HG03571 (cell line): Measurements from ENCODE around the gene DNAH2.

Experiments used
- ATAC-seq: cut with Tn5 transposase; IDR thresholded peaks from one replicate; pipeline ENCODE4 v1.9.1; 2021; ENCODE audit not compliant: unreplicated experiment

The DNAH2 gene

DNA sequence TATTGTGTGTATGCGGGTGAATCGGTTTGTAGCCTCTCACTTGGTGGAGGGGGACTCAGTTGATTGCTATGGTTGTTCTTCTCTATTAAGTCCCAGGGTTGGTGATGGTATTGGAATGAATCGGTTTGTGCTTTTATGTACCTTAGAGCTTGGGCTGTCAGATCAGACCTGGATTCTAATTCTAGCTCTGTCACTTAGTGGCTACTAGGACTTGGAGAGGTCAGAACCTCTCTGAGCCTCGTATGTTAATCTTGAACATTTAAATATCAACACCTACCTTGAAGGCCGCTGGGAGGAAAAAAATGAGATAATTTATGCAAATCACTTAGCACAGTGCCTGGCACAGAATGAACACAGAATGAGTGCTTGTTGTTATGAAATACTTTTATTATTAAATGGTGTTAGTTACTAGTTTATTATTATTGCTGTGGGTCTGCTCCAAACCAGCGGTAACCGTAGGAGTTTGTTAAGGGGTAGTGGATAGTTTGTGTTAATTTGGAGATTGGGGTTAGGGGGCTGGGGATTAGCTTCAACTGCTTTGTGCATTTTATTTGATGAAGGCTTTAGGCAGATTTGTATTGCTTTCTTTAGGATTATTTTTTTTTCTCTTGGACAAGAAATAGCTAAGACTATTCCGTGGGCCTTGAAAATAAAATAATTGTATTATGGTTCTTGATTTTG is 120.0 kb downstream of the DNAH2 start:
- no peak for ATAC-seq

DNA sequence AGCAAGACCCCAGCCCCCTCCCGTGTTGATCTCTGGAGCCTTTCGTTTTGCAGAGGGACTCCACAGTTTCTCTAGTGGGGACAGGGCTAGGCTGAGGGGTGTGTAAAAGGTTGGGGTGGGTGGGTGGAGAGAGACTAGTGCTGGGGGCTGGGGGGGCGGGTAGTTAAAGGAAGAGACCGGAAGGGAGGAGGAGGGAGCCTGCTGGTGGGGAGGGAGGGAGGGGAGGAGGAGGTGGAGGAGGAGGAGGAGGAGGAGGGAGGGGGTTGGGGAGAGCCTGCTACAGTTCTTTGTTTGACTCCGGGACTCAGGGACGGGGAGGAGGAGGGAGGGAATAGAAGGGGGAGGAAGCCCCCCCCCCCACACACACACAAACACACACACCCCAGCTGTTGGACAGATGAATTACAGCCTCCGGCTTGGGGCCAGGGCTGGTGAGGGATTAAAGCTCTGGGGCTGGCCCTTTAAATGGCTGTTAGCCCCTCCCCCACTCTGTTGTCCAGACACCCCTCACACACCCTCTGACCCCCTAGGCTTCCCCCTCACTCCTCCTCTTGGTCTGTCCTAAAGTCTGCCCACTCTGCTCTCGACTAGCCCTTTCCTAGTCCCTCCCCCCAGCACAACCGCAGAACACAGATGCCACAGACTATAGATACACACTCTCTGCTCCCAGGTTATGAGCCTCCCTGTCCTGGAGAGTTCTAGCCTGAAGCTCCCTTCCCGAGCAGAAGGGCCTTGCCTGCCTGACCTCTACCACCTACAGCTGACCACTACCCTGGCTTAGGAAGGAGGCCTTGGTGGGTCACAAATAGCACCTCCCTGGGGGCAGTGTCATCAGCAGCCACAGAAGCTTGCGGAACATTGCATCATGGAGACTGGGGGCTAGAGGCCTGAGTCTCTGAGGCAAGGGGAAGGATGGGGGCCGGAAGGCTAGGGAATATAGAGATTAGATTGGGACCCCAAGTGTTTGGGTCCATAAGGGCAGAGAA is 120.8 kb downstream of the DNAH2 start:
- ATAC-seq: no peak

DNA sequence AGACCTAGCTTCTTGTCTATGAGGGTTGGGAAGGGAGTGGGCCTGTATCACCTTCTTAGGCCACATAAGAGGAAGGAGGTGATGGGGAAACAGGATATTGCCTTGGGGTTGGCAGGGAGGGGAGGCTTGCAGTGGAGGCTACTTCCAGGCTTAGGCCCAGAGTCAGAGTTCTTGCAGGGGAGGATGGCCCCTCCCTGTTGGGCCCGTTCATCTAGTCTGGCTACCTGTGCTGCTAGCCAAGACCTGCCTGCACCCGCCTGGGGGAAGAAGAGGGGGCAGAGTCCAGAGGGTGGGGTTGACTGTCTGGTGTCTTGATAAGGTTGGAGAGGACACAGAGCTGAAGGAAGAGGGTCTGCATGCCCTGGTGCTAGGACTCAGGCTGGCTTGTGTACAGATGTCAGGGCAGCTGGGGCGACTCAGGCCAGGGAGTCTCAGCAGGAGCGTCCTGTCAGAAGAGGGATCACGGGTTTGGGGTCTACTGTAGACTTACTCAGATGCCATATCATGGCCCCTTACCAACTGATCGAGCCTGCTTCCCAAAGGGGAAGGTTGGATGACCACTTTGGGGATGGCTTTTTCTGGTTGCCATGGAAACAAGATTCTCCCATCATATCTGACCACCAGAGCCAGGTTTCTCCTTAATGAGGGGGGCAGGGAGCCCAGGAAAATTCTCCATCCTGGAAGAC is 121.8 kb downstream of the DNAH2 start:
- ATAC-seq: no peak

DNA sequence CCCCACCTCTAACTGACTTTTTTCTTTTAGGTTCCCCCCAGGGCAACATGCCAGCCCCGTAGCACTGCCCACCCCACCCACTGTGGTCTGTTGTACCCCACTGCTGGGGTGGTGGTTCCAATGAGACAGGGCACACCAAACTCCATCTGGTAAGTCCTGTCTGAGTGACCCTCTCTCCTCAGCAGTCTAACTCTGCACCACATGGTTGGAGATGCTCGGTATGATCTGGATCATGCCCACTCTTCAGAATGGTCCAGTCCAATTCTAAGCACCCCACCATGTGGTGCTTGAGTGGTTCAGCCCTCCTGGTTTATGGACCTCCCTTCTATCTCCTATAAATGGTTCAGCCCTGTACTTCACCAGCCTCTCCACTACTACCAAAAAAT is 122.3 kb downstream of the DNAH2 start:
- no peak for ATAC-seq

DNA sequence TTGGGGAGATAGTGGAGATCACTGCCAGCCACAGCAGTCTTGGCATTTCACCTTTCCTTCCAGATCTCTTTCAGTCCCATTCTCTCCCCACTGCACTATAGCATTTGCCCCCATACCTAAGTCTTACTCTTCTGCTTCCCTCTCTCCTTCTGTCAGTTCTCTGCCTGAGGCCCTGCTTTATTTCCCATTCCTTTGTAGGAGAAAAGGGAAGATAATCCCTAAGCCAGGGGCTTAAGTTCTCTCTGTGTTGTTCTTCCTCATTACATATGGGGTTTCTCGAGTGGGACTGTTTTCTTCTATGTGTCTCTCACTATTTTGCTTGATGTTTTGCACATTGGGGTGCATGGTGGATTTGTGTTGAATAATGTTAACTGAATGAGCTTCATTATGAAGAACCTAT is 122.9 kb downstream of the DNAH2 start:
- ATAC-seq: no peak

DNA sequence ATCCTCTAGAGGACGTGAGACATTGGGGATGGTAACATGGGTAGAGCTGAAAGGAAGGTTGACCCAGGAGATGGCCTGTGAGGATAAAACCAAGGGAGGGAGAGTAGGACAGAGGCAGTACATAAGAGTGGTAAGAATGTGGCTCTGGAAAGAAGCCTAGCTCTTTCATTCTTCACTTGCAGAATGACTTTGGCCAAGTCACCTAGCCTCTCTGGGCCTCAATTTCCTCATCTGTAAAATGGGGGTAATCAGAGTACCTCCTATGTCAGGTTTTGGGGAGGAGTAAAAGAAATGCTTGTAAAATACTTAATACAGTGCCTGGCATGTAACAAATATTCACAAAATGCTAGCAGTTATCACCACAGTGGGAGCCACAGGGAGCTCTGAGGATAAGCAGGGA is 123.3 kb downstream of the DNAH2 start:
- no peak for ATAC-seq

DNA sequence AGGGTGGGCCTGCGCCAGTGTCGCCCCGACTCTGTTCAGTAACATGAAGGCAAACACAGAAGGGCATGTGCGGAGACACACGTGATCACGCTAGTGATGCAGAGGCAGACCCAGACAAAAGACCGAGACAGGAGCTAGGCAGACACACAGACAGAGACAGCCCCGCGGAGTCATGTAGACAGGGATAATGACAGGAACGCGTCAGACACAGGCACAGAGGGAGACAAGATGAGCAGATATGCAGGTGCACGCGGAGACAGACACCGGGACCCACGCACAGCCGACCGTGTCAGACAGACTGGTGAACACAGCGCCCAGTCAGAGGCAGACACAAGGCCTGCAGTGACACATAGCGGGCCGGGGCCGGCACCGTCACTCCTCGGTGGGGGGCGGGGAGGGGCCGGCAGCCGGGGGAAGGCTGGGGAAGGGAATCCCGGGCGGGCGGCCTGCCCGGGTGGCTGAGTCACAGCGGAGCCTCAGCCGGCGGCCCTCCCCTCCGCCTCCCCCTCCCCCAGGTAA is 123.9 kb downstream of the DNAH2 start:
- no peak for ATAC-seq

DNA sequence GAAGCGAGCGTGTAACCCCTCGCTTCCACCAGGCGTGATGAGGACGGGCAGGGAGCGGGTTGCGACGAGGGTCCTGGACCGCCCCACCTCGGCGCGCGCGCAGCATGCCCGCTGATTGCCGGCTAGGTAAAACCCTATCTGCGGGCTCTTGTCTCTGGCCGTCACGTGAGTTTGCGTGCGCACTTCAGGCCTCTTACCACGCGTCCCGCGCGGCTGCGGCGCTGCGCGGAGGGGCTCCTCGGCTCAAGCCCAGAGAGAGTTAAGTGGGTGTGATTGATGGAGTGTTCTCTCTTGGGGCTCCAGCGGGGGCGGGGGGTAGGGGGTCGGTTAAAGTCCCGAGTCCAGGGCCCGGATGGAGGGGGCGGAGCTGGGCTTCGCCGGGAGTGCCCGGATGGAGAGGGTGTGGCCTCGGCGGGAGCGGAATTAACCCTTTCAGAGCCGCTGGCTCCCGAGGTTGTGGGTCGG is 124.4 kb downstream of the DNAH2 start:
- ATAC-seq: no peak

DNA sequence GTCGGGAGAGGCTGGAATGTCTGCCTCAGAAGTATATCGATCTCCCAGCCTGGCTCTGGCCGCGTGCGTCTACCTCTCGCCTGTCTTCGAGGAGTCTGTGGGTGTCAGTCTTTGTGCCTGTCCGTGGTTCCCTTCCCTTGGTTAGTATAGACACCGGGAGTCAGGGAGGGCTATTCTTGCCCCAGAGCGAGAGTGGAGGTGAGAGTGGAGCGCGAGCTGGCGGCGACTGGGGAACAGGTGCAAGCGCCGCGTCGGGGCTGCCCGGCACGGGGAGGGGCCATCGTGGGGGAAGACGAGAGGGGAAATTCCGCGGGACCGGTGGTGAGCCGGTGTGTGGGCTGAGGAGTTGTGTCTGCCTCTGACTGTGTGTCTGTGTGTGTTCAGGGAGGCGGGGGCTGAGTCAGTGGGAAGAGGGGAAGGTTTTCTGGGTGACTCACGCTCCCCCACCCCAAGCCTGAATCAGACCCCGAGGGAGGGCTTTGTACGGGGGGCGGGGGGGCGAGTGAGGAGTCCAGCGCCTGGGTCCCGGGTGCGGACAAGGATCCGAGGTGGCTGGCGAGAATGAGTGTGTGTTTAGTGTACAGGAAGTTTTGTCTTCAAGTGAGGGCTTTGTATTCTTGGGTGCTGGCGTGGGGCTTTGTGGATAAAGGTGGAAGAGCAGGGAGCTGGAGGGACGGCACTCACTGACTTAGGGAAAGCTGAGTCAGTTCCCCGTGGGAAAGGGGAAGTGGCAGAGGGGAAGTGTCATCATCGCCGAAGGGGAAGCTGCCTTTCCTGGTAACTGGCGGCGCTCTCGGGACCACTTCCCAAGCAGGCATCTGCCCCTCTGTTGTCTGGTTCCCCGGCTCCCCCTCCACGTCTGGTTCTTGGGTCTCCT is 125.1 kb downstream of the DNAH2 start:
- no peak for ATAC-seq

DNA sequence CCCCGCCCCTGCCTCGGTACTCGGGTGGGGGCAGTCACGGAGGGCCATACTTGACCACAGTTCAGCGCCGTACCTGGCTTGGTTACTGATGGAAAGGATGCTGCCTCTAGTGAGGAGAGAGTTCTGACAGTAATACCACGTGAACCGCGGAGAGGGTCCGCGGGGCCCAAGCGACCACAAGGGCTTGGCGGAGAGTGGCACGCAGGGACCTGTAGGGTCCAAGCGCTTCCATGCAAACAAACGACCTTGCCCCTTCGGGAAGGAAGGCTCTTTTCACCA is 125.7 kb downstream of the DNAH2 start:
- no peak for ATAC-seq

DNA sequence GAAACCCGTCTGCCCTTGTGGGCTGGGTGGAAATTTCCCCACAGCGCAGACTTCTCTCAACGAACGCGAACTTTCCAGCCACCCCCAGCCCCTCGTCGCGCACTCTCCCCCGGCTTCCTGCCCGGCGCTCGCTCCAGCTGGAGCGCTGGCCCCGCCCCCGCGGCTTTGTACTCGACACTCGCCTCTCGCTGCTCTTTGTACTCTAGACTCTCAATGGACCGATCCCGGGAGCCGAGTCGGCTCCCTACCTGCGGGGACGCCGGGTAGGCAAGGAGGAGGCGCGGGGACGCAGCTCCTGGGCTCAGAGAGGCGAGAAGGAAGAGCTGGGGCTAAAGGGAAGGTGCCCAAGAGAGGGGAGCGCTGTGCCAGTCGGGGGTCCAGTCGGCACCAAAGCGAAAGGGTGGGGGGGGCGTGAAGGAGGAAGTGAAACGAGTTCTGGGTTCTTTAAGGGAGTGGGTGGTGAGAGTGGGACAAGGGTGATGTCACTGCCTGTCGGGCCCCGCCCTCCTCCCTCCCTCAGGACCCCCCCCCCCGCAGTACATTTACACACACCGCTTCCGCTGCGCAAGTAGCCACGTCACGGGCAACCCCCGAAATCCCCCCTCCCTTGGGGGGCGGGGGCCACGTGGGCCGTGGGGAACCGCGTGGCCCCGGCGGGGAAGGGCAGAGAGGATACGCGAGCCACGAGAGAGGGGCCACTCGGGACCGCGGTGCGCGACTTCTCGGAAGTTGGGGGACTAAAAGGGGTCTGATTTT is 126.2 kb downstream of the DNAH2 start:
- ATAC-seq: peak; percentile 21

DNA sequence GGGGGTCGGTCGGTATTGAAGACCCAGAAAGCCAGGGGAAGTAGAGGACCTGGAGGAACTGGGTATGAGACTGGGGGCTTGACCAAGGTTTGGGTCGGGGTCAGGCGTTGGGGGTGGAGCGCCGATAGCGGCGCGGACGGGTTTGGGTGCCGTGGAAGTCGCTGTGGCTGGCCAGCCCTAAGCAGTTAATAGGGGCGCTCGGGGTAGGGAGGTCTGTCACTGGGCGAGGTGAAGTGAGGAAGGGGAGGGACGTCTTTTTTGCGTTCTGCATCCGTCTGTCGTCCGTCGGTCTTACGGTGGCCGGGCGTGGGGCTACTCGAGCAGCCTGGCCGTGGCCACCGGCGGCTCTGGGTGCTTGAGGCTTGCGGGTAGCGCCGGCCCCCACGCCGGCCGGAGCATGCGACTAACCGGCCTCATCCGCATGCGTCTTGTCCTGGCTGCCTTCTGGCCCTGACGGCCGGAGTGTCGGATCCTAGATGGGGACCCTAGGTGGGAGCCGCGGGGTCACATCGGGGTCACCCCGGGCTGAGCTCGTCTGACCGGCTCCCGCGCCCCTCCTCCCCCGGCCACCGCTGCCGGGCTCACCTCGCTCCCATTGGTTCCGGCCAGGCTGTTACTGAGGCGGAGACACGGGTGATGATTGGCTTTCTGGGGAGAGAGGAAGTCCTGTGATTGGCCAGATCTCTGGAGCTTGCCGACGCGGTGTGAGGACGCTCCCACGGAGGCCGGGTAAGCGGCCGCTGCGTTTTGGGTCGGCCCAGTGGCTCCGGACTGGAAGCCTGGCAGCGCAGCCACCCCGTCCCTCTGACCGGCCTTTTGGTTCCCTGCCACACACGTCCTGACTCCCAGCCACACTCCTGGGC is 127.0 kb downstream of the DNAH2 start:
- ATAC-seq: peak; percentile 36

DNA sequence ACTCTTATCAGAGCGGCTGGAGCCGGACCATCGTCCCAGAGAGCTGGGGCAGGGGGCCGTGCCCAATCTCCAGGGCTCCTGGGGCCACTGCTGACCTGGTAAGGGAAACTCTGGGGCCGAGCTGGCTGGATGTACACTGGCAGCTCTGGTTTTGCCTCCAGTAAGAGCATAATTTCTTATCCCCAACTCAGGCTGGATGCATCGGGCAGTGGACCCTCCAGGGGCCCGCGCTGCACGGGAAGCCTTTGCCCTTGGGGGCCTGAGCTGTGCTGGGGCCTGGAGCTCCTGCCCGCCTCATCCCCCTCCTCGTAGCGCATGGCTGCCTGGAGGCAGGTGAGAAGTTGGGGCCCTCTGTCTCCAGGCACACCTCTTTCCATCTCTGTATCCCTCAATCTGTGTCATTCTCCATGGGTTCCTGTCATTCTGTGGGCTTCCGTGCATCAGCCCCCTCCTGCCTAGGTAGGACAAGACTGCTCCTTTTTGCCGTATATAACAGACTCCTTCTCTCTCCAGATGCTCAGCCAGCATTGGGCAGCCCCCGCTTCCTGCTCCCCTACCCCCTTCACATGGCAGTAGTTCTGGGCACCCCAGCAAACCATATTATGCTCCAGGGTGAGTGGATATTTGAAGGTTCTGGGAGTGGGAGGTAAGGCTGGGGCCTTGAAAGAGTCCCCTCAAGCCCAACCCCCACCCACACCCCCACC is 128.0 kb downstream of the DNAH2 start:
- no peak for ATAC-seq

DNA sequence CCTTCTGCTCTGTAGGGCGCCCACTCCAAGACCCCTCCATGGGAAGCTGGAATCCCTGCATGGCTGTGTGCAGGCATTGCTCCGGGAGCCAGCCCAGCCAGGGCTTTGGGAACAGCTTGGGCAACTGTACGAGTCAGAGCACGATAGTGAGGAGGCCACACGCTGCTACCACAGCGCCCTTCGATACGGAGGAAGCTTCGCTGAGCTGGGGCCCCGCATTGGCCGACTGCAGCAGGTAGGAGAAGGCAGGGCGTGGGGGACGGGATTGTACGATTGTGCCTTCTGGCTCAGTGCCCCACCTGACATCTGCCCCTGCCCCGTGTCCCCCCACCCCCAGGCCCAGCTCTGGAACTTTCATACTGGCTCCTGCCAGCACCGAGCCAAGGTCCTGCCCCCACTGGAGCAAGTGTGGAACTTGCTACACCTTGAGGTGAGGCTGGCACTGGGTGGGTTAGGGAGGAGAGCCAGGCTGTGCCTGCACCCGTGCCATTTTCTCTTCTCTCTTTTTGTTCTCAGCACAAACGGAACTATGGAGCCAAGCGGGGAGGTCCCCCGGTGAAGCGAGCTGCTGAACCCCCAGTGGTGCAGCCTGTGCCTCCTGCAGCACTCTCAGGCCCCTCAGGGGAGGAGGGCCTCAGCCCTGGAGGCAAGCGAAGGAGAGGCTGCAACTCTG is 128.7 kb downstream of the DNAH2 start:
- ATAC-seq: no peak

DNA sequence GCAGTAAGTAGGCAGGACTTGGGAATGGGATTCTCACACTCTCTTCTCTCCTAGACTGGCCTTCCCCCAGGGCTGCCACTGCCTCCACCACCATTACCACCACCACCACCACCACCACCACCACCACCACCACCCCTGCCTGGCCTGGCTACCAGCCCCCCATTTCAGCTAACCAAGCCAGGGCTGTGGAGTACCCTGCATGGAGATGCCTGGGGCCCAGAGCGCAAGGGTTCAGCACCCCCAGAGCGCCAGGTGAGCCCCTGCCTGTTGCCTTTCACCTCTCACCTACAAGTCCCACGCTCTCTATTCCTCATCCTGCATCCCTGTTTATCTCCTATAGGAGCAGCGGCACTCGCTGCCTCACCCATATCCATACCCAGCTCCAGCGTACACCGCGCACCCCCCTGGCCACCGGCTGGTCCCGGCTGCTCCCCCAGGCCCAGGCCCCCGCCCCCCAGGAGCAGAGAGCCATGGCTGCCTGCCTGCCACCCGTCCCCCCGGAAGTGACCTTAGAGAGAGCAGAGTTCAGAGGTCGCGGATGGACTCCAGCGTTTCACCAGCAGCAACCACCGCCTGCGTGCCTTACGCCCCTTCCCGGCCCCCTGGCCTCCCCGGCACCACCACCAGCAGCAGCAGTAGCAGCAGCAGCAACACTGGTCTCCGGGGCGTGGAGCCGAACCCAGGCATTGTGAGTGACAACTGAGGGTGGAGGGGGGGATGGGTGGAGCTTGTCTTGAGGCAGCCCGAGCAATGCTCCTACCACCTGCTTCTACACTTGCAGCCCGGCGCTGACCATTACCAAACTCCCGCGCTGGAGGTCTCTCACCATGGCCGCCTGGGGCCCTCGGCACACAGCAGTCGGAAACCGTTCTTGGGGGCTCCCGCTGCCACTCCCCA is 129.5 kb downstream of the DNAH2 start:
- ATAC-seq: no peak

DNA sequence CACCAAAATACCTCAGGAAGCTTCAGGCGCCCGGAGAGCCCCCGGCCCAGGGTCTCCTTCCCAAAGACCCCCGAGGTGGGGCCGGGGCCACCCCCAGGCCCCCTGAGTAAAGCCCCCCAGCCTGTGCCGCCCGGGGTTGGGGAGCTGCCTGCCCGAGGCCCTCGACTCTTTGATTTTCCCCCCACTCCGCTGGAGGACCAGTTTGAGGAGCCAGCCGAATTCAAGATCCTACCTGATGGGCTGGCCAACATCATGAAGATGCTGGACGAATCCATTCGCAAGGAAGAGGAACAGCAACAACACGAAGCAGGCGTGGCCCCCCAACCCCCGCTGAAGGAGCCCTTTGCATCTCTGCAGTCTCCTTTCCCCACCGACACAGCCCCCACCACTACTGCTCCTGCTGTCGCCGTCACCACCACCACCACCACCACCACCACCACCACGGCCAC is 130.6 kb downstream of the DNAH2 start:
- no peak for ATAC-seq

DNA sequence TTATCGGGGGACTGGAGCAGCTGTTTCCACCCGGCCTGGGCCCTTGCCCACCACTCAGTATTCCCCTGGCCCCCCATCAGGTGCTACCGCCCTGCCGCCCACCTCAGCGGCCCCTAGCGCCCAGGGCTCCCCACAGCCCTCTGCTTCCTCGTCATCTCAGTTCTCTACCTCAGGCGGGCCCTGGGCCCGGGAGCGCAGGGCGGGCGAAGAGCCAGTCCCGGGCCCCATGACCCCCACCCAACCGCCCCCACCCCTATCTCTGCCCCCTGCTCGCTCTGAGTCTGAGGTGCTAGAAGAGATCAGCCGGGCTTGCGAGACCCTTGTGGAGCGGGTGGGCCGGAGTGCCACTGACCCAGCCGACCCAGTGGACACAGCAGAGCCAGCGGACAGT is 131.2 kb downstream of the DNAH2 start:
- no peak for ATAC-seq
